Stimulated activated CD4-positive, alpha-beta T cell treated with anti-CD3 and anti-CD28 coated beads, TNF-alpha, amount 100 ng/mL, for 48 hours (primary cell): Measurements from ENCODE around the gene SPEM3.

ENCODE experiments used
- DNase-seq, 3 donors: peaks; one replicate each; pipeline ENCODE4 v3.0.0-alpha.2; 2020; ENCODE audit warnings: low read depth in 3 of 3

SPEM3 gene

GRCh38 chr17:7403977-7404736 lies 24.5 kb upstream of the SPEM3 start, which contains the start of gene TMEM256:
Gene TMEM256 (minus strand): TSS chr17:7404097. CDS start chr17:7404084, 13 bp downstream.
- DNase-seq: peak; percentile 89 to 95 (median 93)

- DNase-seq: peak in 1 of 3 donors; percentile 32
These were observed 23.8 kb upstream of the SPEM3 start for GRCh38 chr17:7404737-7405349.

DNA sequence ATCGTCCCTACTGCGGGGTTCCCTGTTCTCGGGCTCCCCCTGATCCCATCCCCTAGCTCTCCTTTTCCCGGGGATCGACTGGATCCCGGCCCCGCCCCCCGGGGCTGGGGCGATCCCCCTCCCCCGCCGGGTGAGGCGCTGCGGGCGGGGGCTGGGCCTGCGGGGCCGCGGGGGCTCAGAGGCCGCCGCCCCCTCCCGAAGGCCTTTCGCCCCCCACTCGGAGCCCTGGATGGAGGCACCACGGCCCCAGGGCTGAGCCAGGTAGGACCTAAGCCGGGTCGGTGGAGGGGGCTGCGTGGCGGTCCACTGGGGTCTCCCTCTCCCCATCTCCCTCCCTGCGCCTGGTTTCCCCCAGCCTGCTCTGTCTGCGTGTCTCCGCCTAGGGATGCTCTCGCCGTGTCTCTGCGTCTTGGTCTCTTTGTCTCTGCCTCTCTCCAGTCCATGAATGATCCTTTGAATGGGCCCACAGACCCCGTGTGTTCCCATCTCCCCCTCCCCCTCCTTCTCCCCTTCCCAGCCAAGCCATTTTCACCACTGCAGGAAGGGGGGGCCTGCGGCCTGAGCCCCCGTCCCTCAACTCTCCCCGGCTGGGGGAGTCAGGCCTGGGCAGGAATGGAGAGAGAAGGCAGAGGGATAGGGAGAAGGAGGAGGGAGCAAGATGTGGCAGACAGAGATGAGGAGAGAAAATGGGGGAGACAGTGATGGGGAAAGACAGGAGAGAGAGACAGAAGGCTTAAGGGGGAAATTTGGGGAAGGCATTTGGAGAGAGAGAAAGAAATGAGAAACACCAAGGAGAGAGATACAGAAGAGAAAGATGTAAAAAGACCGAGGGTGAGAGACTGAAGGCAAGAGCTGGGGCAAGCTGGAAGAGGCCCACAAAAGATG lies 23.1 kb upstream of the SPEM3 start:
- no peak for DNase-seq

DNA sequence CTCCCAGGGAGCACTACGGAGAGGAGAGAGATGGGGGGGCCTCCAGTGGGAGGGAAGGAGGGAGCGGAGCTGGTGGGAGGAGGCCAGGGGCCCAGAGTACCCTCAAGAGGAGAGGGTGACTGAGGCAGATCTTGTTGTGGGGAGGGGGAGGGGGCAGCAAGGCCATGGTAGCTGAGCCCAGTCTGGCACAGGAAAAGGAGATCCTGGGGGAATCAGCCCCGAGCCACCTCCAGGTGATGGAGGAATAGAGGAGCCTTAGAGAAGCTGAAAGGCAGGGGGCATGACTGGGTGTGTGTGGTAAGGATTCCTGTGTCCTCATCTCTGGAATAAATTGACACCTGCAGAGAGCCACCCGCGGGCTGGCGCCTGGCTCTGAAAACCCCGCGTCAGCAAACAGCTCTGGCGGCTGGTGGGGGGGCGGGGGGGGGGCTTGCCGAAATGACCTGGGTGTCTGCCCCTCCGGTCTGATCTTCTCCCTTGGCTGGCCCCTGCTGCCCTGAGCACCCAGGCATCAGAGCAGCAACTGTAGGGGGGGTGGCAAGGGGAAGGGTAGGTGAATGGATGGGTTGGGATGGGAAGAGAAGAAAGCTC lies 22.3 kb upstream of the SPEM3 start:
- no peak for DNase-seq

- no peak for DNase-seq
These were observed 21.6 kb upstream of the SPEM3 start for GRCh38 chr17:7407082-7407481.

DNA sequence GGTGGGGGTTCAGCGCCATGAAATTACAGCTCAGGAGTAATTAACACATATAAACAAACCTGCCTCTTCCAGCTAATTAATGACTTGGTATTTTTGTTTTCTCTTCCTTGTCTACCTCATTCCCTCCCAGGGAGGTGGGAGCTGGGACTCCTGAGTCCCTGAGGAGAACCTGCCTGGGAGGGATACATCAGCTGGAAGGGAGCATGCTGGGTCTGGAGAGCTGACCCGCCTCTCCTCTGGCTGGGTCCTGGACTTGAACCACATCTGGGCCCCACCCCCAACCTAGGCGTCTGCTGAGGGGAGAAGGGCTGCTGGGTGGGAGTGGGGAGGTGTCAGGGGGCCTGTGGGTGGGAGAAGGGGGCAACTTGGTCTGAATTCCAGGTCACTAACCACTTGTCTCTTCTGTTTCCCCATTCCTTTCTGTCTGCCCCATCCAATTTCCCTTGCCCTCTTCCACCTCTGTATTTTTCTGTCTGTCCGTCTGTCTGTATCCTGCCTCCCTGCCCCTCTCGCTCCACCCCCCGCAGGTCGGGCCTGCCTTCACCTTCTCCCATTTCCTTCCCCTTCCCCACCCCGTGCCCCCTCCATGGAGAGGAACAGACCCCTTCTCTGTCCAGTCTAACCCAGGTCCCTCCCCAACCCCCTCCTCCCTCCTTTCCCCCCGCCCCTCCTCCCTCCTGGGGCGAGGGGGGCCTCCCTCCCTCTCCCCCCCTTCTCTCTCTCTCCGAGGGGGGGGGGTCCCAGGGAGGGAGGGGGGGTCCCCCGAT lies 21.0 kb upstream of the SPEM3 start, which contains the start of gene NLGN2:
Gene NLGN2, plus strand, starts transcription at position 361 of the 767 bp plus-strand sequence. CDS start 411 bp downstream, outside the sequence.
- DNase-seq: no peak

- DNase-seq: no peak
These were observed 20.4 kb upstream of the SPEM3 start for GRCh38 chr17:7408252-7408727.

- no peak for DNase-seq
These were observed 19.8 kb upstream of the SPEM3 start for GRCh38 chr17:7408863-7409262.

- no peak for DNase-seq
These were observed 18.9 kb upstream of the SPEM3 start for GRCh38 chr17:7409716-7410115.

DNA sequence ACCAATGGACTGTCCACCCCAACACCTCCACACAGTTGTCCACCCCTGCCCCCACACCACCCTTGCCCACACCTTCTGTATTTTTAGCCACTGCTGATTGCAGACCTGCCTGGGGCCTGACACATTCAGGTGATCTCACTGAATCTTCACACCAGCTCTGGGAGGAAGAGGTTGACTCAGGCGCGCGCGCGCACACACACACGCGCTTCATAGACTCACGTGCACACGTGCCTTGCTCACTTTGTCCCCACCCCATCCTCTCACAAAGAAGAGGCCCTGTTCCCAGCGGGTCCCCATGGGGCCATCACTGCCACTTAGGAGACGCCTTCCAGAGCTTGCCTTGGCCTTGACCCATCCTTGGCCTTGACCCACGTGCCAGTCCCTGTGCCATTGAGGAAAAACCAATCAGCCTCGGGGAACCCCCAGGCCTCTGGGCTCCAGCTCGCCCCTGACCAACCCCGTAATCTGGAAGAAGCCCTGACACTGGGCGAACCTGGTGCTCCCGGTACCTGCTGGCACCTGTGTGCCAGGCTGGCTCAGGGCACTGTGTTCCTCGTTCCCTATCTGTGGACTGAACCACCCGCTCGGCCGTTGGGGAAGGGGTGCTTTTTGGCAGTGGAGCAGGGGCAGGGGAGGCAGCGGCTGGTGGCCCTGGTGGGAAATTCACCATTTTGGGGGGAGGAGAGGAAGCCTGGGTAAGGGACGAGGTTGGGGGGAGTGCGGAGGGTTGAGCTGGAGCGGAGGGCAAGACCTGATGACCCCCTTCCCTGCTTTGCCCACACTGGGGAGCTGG lies 17.8 kb upstream of the SPEM3 start:
- no peak for DNase-seq

DNA sequence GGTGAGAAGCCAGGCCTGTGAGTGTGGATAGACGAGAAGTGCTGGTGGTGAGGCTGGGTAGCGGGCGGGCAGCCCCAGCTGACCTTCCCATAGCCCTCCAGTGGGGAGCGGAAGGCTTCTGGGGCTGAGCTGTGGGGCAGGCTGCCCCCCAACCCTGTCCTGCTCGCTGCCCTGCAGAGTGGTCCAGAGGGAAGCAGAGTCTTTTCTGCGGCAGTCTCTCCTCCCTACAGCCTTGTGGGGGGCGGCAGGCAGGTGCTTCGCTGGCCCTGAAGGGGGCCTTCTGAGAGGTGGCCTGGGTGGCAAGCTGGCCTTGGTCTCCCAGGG lies 17.3 kb upstream of the SPEM3 start:
- DNase-seq: no peak

DNA sequence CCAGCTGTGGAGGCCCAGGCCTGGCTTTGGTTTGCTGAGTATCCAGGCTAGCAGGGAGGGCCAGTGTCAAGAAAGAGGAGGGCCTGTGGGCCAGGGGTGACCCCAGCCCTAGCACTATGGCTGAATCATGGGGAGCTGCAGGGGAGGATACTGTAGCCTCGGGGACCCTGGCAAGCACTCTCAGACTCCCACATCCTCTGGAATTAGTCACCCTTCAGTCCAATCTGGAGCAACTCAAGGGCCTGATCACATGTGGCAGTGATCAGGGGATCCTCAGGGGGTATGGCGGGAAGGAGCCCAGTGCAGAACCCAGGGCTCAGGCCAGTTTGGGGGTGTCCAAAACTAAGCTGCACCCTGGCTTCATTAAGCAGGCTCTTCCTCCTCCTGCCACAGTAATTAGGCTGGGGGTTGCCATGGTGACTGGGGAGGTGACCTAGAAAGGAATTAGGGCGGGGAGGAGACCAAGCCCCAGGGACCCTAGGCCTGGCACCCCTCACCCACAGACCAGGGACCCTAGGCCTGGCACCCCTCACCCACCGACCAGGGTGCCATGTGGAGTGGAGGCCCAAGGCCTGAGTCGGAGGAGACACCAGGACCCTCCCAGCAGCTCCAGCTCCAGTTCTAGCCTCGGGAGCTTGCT lies 15.2 kb upstream of the SPEM3 start:
- no peak for DNase-seq

GRCh38 chr17:7414837-7415236 lies 13.8 kb upstream of the SPEM3 start:
- DNase-seq: no peak

- DNase-seq: no peak
These were observed 12.9 kb upstream of the SPEM3 start for GRCh38 chr17:7415784-7416183.

DNA sequence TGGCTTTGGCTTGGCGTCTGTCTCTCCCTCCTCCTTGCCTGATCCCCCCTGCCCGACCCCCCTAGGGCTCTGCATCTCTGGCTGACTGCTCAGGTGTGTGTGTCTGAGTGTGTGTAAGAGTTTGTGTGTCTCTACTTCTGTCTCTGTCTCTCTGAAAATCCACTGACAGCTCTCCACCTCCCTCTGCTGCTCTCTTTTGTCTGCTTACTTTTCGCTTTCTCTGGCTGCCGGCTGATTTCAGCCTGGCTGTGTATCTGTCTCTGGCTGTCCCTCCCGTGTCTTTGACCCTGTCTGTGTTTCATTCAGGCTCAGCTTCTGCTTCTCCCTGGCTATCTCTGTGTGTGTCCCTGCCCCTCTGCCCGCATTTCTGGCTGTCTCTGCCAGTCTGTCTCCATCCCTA lies 12.3 kb upstream of the SPEM3 start:
- DNase-seq: no peak

- DNase-seq: no peak
These were observed 11.5 kb upstream of the SPEM3 start for GRCh38 chr17:7417056-7417655.

DNA sequence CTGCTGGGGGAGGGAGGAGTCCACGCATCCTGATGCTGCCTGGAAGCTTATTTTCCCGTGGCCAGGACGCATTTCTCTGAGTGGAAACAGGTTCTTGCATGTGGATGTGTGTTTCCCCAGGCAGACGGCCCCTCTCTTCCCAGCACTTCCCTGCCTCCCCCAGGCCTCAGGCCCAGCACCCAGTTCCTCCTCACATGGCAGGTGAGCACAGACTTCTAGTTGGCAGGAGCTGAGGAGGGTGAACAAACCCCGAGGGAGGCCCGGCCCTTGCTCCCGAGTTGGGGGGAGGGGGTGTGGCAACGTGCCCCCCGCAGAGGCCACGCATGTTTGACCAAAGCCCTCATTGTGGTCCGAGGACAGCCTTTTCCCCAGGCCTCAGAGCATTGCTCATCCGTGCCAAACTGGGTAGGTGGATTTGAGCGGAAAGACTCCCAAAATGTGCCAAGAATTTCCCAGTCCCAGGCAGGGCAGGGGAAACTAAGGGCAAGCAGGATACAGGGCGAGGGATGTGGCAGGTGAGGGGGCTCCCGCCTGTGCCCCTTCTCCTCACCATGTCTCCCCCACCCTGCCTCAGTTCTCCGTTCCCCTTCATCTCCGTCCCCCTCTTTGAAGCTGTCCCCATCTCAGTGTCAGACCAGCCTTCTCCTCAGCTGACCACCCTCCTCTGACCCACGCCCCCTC lies 10.0 kb upstream of the SPEM3 start:
- no peak for DNase-seq

GRCh38 chr17:7419819-7420610 lies 8.6 kb upstream of the SPEM3 start, which contains the start of gene SPEM1:
Gene SPEM1 (plus strand): TSS chr17:7420324. CDS start chr17:7420385, 61 bp downstream.
- DNase-seq: no peak
